GM18508 (cell line): Measurements from ENCODE around the gene GSTM5.
"Not testable (repeated sequence)": the region's sequence is repeated elsewhere in the genome, so short reads cannot be mapped to it uniquely, and the experiment has no call there.

ENCODE experiments used
- ATAC-seq: cut with Tn5 transposase; IDR thresholded peaks from one replicate; pipeline ENCODE4 v1.9.1; 2021; ENCODE audit warnings: moderate number of reproducible peaks; ENCODE audit not compliant: insufficient read depth, unreplicated experiment

The GSTM5 gene

DNA sequence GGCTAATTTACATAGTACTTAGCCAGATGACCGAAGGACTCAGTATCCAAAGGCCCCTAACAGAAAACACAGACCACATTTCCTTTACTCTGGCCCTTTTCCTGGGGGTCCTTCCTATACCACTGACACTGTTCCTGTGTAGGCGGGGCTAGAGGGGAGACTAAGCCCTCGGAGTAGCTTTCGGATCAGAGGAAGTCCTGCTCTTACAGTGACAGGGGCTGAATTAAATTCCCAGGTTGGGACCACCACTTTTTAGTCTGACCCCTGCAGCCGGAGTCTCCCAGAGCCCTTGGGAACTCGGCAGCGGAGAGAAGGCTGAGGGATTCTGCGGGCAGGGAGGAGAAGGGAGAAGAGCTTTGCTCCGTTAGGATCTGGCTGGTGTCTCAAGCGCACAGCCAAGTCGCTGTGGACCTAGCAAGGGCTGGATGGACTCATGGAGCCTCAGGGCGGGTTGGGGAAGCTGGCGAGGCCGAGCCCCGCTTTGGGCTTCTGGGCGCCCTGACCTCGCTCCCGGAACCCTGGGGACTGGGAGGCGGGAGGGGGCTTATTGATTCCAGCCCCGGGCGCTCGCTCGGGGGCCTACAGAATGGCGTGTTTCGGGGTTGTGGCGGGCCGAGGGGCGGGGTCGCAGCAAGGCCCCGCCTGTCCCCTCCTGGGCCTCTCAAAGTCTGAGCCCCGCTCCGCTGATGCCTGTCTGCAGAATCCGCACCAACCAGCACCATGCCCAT is at the start of gene GSTM5:
TSS of gene GSTM5 (plus strand) at position 659 of the 728 bp plus-strand sequence. CDS start at position 721, 62 bp downstream.
- not testable (repeated sequence) for ATAC-seq

DNA sequence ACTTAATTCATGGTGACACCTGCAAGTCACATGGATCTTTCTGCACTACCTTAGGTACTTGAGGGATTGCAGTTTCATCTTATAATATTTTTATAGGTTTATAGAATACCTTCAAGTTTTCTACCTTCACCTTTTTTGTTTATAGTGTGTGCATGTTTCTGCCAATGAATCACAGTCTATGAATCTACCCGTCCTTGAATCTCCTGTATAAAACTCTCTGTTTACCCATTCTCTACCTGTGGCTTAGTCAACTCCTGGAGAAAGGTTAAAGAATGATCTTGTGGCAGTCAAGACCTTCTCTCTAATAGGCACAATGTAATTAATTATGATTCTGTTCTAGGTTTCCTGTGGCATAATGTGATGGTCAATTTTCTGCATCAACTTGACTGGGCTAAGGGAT is 47.4 kb upstream of the GSTM5 start:
- ATAC-seq = no peak

DNA sequence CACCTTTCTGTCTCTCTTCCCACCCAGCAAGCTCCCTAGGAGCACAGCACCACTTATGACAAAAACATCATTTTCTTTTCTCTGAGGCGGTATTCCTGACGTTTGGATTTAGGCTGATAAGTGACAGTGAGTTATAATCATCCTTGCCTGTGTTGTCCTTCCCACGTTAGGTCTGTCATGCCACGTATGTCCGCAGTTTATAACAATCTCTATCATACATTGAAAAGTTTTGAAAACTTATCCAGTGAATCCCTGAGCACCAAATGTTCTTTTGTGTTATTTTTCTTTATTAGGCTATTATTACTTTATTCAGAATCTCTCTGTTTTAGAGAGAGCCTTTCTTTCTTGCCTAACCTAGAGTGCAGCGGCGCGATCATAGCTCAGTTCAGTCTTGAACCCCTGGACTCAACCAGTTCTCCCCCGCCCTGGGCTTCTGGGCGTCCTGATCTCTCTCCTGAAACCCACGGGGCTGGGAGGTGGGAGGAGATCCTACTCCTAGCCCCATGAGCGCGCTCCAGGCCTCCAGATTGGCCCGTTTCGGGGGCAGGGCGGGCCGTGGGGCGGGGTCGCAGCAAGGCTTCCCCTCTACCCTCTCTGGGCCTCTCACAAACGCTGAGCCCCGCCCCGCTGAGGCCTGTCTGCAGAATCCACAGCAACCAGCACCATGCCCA is 44.5 kb upstream of the GSTM5 start, which contains the start of gene GSTM2:
TSS of gene GSTM2 (plus strand) at position 606 of the 671 bp plus-strand sequence. CDS start at position 665, 59 bp downstream.
- no peak for ATAC-seq

DNA sequence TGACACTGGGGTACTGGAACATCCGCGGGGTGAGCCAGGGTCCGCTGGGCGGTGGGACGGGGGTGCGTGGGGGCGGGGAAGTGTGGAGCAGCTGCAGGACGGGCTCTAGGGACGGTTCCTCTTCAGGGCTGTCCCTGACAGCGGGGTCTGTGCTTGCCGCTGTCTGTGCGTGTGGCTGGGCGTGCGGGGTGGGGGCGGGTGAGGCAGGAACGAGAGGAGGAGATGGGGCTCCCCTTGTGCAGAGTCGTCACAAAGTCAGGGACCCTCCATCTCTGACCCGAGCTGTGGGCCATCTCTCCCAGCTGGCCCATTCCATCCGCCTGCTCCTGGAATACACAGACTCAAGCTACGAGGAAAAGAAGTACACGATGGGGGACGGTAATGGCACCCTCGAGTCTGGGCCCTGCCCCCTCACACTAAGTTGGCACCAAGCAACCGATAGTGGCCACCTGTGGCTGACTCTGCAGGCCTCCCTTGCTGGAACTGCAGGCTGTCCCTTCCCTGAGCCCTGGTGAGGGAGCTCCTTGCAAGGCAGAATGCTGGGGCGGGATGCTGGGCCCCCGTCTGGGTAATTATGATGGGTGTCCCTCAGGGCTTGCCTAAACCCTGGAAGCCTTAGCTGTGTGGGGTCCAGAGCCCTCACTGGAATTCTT is 43.8 kb upstream of the GSTM5 start:
- ATAC-seq = no peak

DNA sequence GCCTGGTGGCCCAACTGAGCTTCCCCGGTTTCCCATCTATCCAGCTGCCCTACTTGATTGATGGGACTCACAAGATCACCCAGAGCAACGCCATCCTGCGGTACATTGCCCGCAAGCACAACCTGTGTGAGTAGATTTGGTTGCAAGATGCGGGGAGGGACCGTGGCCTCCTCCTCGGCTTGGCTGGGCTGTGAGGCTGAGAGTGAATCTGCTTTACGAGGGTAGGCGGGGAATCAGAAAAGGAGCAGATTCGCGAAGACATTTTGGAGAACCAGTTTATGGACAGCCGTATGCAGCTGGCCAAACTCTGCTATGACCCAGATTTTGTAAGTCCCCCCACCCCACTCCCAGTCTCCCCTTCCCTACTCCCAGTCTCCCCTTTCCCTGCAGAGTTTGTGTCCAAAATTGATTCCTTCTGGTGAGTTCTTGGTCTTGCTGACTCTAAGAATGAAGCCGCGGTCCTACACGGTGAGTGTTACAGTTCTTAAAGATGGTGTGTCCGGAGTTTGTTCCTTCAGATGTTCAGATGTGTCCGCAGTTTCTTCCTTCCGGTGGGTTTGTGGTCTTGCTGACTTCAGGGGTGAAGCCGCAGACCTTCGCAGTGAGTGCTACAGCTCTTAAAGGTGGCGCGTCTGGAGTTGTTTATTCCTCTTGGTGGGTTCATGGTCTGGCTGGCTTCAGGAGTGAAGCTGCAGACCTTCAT is 42.7 kb upstream of the GSTM5 start:
- no peak for ATAC-seq

DNA sequence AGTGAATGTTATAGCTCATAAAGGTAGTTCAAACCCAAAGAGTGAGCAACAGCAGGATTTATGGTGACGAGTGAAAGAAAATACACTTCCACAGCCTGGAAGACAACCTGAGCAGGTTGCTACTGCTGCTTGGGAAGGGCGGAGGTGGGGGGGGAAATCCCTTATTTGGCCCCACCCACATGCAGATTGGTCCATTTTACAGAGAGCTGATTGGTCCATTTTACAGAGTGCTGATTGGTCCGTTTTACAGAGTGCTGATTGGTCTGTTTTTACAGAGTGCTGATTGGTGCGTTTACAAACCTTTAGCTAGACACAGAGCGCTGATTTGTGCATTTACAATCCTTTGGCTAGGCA is 42.1 kb upstream of the GSTM5 start:
- ATAC-seq = not testable (repeated sequence)

DNA sequence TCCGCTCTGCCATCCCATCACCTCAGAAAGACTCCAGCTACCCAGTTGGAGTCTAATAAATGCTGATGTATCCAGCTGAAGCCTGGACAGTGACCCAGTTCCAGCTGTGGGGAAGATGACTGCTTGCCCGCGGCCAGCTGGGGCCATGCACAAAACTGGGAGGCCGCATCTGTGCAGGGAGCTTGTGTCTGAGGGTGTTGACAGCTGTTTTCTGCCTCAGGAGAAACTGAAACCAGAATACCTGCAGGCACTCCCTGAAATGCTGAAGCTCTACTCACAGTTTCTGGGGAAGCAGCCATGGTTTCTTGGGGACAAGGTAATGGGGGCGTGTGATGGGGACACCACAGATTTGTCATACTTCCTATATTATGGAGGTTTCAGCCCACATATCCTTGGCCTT is 41.0 kb upstream of the GSTM5 start:
- ATAC-seq = no peak

DNA sequence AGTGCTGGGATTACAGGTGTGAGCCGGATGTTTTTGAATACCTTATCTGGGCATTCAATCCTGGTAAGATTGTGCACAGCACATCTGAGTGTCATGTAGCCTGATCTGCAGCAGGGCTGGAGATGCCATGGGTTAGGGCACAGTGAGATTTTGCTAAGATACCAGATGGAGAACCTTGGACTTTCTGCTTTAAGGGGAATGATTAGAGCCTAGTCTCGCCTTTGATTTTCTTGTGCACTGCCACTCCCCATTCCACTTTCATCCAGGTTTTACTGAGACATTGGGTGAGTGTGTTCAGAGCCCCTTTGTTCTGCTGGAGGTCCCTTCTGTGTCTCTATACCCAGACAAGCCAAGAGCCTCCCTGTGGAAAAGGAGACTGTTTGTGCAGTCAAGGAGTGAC is 38.2 kb upstream of the GSTM5 start:
- ATAC-seq = not testable (repeated sequence)

DNA sequence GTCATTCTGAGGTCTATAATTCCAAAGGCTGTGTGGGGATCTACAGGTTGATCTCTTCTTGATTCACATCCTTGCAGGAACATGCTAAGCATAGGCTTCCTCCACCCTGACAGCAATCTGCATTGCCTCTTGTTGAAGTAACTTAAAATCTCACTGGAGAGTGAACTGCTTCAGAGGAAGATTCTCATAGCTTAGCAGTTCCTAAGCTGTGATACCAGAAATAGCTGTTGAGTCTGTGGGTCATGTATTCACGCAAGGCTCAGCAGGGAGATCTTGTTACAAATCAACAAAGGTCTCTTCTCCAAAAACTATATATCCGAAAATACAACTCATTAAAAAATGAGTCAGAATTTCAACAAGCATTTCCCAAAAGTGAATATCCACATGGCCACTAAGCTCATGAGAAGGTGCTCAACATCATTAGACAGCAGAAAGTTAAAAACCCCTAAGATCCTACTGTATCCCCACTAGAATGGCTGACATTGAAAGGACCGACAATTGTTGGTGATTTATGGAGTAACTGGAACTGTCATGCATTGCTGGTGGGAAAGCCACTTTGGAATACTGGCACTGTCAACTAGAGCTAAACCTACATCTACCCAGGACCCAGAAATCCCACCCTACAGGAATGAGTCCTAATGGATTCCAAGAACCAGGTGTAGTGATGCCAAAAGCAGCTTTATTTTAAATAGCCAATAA is 35.2 kb upstream of the GSTM5 start:
- not testable (repeated sequence) for ATAC-seq

DNA sequence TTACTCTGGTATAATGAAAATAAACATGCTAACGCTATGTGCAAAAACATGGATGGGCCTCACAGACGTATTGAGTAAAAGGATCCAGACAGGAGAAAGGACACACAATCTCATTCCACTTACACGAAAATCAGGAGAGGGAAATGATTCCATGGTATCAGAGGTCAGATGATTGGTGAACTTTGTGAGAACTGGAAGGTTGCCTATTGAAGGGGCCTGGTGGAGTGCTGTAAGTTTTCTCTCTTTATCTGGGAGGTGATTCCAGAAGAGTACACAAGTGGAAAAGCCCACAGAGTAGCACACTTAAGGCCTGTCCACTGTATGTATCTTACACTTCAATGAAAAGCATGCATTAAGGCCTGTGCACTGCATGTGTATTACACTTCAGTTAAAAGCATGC is 34.6 kb upstream of the GSTM5 start:
- ATAC-seq = no peak

DNA sequence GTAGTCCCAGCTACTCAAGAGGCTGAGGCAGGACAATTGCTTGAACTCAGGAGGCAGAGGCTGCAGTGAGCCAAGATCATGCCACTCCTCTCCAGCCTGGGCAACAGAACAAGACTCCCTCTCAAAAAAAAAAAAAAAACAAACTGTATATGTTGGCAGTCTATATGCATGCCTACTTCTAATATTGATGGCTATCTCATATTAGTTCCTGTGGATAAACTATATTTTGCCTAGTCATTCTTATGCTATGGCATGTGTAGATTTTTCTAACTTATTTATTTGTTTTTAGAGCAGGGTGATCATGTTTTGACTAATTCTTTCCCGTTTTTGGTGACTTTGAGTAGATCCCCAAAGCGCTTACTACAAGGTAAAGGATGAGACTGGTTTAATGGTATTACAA is 33.4 kb upstream of the GSTM5 start:
- not testable (repeated sequence) for ATAC-seq

DNA sequence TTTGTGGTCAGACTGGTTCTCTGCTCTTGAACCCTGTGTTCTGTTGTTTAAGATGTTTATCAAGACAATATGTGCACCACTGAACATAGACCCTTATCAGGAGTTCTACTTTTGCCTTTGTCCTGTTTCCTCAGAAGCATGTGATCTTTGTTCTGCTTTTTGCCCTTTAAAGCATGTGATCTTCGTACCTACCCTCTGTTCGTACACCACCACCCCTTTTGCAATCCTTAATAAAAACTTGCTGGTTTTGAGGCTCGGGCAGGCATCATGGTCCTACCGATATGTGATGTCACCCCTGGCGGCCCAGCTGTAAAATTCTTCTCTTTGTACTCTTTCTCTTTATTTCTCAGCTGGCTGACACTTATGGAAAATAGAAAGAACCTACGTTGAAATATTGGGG is 27.3 kb upstream of the GSTM5 start:
- not testable (repeated sequence) for ATAC-seq

DNA sequence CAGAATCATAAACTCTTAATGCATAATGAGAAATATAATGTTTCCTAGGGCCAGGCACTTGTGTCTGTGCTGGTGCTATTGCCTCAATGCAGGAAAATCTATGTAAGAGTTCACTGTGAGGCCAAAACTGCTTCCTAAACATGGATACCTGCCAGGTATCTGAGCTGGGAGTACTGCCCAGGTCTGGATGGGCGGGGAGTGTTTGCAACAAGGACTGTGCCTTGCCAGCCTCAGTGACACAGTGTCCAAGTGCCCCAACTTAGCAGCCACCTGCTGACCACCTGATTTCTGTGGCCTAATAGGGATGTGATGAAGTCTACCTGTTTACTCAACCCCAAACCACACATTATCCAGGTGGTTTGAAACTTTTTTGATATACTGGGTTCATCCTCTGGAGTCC is 26.7 kb upstream of the GSTM5 start:
- not testable (repeated sequence) for ATAC-seq

DNA sequence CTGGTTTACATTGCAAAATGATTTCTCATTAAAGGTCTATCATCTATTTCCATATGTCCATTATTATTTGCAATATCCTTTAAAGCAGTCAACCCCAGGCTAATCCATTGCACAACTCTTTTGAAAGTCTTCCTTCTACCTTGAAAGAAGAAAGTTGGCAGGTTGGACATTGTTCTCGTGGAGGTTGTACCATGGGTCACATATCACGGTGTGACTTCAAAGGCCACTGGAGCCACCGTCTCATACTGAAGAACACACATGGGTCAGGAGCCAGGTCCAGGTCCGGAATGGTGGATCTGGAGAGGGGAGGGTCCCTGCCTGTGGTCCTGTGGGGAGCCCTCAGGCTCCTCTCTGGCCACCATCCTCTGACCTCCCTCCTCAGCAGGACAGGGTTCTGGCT is 26.2 kb upstream of the GSTM5 start:
- ATAC-seq = not testable (repeated sequence)

DNA sequence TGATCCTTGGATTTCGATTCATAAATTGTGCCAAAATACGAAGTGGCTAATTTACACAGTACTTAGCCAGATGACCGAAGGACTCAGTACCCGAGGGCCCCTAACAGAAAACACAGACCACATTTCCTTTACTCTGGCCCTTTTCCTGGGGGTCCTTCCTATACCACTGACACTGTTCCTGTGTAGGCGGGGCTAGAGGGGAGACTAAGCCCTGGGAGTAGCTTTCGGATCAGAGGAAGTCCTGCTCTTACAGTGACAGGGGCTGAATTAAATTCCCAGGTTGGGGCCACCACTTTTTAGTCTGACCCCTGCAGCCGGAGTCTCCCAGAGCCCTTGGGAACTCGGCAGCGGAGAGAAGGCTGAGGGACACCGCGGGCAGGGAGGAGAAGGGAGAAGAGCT is 24.9 kb upstream of the GSTM5 start:
- not testable (repeated sequence) for ATAC-seq

DNA sequence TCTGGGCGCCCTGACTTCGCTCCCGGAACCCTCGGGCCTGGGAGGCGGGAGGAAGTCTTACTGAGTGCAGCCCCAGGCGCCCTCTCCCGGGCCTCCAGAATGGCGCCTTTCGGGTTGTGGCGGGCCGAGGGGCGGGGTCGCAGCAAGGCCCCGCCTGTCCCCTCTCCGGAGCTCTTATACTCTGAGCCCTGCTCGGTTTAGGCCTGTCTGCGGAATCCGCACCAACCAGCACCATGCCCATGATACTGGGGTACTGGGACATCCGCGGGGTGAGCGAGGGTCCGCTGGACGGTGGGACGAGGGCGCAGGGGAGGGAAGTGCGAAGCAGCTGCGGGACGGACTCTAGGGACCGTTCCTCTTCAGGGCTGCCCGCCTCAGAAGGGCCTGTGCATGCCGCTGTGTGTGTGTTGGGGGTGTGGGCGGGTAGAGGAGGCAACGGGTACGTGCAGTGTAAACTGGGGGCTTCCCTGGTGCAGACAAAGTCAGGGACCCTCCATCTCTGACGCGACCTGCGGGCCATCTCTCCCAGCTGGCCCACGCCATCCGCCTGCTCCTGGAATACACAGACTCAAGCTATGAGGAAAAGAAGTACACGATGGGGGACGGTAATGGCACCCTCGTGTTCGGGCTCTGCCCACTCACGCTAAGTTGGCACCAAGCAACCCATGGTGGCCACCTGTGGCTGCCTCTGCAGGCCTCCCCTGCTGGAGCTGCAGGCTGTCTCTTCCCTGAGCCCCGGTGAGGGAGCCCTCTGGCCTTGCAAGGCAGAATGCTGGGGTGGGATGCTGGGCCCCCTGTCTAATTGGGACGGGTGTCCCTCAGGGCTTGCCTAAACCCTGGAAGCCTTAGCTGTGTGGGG is 24.2 kb upstream of the GSTM5 start, which contains the start of gene GSTM1:
TSS of gene GSTM1 (plus strand) at position 177 of the 859 bp plus-strand sequence. CDS start at position 234, 57 bp downstream.
- no peak for ATAC-seq

DNA sequence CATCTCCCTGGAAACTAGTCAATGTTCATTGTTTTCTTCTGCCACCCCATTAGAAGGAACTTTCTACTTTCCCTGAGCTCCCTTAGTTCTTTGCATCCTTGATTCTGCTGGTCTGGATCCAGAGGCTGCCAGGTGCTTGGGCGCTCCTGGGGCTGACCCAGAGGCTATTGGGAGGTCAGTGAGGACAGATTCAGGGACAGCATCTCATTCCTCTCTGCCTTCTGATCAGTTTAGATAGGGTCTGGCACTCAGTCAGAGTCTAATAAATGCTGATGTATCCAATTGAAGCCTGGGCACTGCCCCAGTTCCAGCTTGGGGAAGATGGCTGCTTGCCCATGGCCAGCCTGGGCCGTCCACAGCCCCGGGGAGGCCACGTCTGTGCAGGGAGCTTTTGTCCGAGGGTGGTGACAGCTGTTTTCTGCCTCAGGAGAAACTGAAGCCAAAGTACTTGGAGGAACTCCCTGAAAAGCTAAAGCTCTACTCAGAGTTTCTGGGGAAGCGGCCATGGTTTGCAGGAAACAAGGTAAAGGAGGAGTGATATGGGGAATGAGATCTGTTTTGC is 22.1 kb upstream of the GSTM5 start:
- no peak for ATAC-seq

DNA sequence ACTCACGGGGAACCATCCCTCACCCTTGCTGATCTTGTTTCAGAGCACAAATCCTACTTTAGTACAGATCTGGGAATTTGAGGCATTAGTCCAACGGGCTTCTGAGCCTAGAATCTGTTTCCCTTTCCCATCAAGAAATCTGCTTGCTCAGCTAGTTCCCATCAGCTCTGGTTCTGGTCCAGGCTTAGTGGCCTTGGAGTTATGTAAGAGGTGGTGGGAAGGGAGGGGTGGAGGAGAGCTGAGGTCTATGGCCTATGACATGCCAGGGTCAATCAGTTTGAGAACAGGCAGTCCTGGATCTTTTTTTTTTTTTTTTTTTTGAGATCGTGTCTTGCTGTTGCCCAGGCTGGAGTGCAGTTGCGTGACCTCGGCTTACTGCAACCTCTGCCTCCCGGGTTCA is 20.3 kb upstream of the GSTM5 start:
- ATAC-seq = no peak

DNA sequence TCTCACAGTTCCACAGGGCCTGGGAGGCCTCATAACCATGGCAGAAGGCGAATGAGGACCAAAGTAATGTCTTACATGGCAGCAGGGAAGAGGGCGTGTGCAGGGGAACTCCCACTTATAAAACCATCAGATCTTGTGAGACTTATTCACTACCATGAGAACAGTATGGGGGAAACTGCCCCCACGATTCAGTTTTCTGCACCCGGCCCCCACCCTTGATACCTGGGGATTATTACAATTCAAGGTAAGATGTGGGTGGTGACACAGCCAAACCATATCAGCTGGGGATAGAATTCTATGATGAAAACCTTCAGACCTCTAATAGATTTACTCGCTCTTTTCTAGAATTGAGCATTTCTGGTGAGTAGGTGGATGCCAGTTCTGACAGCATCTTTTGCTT is 17.7 kb upstream of the GSTM5 start:
- not testable (repeated sequence) for ATAC-seq
